GM19455 (cell line): ENCODE measurements around the gene OR1F1.
"Not testable (repeated sequence)": the region's sequence is repeated elsewhere in the genome, so short reads cannot be mapped to it uniquely, and the experiment has no call there.

ENCODE experiments used
- ATAC-seq: cut with Tn5 transposase; IDR thresholded peaks from one replicate; pipeline ENCODE4 v1.9.1; 2021; ENCODE audit not compliant: unreplicated experiment

Gene OR1F1

DNA sequence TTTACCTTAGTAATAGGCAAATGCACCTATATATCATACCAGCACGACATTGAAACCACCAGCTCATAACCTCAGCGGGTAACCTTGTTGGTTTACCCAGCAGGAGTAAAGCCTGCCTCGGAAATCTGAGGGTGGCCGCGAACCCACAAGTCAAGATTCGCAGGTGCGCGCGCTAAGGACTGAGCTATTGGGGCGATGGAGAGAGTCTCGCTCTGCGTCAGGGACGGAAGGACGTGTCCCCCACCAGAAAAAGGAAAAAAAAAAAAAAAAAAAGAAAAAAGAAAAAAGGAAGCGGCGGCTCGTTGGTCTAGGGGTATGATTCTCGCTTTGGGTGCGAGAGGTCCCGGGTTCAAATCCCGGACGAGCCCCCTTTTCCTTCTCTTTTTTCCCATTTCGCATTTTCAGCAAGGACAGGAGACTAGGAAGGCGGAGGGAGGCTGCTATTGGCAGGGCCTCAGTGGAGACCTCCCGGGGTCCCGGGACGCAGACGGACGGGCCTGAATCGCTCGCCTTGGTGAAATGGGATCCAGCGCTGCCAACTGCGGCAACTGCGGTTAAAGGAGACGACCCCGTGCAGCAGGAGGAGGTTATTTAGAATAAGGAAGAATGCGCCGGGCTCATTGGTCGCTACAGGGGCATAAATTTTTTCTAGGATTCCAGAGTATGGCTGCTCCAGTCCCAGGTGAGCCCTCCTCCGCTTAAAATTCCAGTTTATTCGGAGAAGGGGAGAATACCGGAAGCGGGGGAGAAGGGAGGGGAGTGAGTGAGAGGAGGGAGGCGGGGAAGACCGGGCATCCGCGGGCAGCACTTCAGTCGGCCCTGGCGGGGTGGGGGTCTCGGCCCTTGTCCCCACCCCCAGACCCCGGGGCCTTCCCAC, at the start of gene OR1F1:
OR1F1 (plus strand) TSS at position 407 of the 877 bp plus-strand sequence.
- no peak for ATAC-seq

DNA sequence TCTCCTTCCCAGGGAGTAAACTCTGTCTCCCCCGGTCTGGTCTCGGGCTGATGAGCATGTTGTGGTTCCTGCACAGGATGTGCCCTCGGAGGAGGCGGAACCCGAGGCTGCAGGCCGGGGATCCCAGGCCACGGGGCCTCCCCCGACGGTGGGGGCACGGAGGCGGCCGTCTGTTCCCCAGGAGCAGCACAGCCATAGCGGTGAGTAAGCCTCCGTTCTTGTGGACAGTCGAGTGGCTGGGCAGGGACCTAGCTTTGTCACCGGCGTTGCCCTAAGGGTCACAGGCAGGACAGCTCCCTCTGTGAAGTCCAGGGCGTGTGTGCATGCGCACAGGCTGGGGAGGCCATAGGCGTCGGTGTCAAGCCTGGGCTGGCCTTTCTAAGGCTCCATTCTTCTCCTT, 49.7 kb upstream of the OR1F1 start:
- ATAC-seq: no peak

DNA sequence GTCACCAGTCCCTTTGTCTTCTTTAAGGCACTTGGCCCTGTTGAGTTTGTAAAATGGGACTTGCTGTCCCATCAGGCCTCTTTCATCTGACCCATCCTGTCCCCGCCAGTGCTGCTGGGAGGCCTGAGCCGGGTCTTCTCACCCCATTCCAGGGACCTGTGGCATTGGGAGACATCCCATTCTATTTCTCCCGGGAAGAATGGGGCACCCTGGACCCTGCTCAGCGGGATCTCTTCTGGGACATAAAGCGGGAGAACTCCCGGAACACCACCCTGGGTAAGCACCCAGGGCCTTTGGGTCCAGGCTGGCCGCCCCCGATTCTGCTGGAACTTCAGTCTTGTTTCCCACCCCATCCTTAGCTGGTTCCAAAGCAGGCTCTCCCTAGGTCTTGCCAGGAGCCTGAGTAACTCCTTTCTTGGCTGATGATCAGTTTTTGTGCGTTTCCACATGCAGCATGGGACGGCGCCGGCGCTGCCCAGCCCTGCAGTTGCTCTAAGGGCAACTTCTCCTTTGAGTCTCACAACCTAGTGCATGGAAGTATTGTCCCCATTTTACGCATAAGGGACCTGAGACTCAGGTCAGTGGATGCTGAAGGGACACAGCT, 49.1 kb upstream of the OR1F1 start:
- ATAC-seq: no peak

DNA sequence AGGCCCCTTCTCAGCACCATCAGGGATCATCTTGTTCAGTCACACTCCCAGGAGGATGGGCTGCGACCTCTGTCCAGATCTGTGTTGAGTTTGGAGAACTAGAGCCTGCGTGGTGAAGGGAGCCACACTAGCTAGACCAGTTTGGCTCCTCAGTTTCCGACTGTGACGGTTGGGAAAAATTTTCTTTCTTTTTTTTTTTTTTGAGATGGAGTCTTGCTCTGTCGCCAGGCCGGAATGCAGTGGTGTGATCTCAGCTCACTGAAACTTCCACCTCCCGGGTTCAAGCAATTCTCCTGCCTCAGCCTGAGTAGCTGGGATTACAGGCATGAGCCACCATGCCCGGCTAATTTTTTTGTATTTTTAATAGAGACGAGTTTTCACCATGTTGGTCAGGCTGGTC, 48.4 kb upstream of the OR1F1 start:
- not testable (repeated sequence) for ATAC-seq

DNA sequence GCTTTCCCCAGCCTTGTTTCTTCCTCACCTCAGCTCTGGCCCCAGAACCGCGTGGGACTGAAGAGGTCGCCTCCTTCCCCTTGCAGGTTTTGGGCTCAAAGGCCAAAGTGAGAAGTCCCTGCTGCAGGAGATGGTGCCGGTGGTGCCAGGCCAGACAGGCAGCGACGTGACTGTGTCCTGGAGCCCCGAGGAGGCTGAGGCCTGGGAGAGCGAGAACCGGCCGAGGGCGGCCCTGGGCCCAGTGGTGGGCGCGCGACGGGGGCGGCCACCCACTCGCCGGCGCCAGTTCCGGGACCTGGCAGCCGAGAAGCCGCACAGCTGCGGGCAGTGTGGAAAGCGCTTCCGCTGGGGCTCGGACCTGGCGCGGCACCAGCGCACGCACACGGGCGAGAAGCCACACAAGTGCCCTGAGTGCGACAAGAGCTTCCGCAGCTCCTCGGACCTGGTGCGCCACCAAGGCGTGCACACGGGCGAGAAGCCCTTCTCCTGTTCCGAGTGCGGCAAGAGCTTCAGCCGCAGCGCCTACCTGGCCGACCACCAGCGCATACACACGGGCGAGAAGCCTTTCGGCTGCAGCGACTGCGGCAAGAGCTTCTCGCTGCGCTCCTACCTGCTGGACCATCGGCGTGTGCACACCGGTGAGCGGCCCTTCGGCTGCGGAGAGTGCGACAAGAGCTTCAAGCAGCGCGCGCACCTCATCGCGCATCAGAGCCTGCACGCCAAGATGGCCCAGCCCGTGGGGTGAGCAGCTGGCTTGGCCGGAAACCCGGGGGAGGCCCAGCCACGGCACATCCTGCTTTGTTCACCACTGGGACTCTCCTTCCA, 47.2 kb upstream of the OR1F1 start:
- no peak for ATAC-seq

DNA sequence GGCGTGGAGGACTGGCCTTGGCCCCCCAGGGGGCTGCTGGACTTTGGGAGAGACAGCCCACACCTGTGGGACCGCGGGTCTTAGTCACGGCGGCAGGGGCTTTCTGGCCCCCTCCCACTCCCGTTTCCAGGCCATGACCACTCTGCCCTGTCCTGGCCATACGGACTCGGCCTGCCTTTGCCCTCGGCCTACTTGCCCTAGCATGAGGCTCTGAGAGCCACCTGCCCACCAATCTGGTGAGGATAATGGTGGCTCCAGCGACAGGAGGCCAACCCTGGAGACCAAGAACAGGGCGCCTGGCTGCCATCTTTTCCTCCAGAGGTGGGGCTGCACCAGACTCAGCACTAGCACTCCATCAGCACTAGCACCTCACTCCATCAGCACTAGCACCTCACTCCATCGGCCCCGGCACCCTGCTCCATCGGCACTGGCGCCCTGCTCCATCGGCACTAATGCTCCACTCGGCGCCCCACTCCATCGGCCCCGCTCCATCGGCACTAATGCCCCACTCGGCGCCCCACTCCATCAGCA, 46.2 kb upstream of the OR1F1 start:
- no peak for ATAC-seq

DNA sequence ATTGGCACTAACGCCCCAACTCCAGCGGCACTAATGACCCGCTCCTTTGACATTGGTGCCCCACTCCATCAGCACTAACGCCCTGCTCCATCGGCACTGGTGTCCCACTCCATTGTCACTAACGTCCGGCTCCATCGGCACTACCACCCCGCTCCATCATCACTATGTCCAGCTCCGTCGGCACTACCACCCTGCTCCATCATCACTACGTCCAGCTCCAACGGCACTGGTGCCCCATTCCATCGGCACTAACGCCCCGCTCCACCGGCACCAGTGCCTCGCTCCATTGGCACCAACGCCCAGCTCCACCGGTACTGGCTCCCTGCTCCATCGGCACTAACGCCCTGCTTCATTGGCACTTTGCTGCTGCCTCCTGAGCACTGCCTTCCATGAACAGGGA, 45.7 kb upstream of the OR1F1 start:
- ATAC-seq: no peak

DNA sequence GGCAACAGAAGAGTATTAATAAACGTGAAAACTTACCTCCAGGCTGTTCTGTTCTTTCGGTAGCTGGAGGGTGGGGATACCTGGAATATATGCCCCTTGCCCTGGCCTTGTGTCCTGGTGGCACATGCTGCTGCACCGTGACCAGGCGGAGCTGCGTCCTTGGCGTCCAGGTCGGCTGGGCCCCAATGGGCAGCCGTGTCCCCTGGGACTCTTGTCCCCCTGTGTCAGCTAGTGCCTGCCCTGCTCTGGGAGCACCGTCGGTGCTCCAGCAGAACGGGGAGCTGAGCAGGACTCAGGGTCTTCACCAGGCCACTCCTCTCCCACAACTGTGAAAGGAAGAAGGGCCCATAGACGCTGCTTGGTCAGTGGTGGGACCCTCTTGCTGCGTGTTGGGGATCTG, 45.2 kb upstream of the OR1F1 start:
- ATAC-seq: no peak

DNA sequence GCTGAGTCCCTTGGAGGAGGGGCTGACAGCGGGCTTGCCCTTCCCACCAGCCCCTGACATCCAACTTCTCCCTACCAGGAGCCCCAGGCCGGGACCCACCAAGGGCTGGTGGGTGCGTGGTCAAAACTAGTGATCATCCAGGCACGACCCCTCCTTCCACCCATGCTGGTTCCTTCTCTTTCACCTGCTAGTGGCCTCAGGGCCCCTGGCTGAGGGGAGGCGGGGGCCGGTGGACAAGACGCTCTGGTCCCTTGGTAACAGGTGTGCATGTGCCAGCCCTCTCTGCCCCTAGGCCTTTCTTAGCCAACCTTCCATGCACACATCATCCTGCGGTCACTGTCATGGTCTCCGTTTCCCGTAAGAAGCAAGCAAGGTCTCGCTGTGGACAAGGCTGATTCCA, 44.8 kb upstream of the OR1F1 start:
- no peak for ATAC-seq

DNA sequence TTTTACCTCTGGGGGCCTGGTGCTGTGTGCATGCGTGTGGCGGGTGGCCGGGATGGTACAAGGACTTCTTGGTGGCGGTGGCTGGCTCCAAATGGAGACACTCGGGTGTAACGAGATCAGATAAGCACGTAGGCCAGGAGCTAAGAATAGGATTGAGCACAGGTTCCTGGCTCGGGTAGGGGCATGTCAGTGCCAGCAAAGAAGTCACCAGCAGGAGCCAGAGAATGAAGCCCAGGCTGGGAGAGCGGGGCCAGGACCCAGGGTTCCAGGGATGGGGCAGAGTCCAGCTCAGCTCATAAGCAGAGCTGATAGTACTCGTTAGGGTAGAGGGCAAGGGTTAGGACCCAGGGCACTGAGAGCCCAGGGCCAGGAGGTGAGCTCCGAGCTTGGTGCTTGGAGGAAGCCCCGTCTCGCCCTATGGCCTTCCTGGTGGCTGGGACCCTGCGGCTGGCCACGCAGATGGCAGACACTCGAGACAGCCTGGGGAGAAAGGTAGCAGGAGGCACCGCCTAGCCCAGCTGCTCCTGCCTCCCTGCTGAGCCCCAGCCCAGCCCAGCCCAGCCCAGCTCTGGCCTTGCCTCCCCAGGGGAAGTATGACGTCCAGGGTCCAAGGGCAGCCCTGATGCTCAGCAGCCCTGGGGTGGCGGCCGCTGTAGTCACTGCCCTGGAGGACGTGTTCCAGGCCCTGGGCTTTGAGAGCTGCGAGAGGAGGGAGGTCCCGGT, 44.2 kb upstream of the OR1F1 start:
- ATAC-seq: no peak

DNA sequence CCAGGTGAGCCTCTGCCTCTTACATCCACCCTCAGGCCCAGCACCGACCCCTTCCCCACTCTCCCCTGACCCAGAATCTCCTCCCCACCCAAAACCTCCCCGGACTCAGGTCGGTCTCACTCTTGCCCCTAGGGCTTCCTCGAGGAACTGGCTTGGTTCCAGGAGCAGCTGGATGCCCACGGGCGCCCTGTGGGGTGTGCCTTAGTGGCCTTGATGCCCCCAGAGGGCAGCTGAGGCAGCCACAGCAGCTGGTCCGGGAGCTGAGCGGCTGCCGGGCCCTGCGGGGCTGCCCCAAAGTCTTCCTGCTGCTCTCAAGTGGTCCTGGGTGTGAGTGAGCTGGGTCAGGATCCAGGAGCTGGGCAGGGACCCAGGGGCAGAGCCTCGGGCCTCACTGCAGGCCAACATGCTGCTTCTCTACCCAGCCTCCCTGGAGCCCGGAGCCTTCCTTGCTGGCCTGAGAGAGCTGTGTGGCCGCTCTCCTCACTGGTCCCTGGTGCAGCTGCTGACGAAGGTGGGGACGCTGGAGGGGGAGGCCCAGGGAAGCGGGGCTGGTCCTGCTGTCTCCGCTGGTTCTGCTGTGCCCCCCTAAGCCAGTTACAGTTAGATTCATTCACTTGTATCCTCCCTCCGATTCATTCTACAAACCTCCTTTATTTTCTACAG, 43.6 kb upstream of the OR1F1 start:
- ATAC-seq: no peak

DNA sequence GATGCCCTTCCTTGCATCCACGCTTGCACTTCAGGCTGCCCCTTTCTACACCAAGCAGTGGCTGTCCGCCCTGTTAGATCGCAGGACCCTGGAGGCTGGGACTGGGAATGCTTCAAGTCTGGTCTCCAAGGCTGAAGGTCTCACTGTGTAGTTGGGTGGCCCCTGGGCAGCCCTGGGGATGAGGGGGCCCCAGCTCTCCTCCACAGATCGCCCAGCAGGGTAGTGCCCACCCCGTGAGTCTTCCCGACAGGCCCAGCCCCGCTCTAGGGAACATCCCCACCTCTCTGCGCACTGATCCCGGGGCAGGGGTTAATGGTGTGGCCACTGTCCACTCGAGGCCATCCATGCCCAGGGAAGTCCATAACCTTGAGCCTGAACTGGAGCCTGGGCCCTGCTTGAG, 42.9 kb upstream of the OR1F1 start:
- no peak for ATAC-seq

DNA sequence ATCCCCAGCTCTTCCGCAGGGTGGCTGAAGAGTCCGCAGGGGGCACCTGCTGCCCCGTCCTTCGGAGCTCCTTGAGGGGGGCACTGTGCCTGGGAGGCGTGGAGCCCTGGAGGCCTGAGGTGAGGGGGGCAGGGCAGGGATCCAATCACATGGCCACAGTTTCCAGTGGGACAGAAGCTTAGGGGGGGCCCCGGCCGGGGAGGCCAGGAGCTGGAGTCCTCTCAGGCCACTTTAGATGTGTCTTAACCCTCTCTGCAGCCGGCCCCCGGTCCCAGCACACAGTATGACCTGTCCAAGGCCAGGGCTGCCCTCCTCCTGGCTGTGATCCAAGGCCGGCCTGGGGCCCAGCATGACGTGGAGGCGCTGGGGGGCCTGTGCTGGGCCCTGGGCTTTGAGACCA, 42.3 kb upstream of the OR1F1 start:
- no peak for ATAC-seq

DNA sequence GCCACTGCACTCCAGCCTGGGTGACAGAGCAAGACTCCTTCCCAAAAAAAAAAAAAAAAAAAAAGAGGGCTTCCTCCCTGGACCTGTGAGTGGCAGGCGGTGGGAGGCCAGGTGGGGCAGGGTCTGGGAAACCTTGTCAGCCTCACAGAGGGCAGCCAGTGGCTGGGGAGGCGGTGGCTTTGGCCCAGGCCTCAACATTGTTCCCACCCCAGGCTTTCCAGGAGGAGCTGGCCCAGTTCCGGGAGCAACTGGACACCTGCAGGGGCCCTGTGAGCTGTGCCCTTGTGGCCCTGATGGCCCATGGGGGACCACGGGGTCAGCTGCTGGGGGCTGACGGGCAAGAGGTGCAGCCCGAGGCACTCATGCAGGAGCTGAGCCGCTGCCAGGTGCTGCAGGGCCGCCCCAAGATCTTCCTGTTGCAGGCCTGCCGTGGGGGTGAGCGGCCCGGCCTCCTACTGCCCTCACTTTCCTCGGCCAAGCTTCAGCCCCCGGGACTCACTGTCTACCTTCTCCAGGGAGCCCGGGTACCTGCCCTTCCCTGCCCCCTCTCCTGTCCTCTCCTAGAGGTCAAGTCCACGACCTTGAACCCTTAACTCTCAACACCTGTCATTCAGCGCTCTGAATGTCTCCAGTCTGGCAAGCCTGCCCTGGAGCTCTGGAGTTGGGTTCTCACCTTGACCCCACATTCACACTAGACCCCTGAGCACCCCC, 40.8 kb upstream of the OR1F1 start:
- no peak for ATAC-seq

DNA sequence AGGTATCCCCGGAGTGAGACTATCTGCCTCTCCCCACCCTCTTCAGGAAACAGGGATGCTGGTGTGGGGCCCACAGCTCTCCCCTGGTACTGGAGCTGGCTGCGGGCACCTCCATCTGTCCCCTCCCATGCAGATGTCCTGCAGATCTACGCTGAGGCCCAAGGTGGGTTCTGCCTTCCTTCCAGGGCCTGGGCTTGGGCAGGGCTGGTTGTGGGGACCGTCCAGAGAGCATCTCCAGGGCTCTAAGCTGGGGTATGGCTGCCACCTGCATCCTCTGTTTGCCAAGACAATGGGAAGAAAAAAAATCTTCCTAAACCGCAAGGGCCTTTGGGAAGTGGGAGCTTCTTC, 40.3 kb upstream of the OR1F1 start:
- ATAC-seq: no peak

DNA sequence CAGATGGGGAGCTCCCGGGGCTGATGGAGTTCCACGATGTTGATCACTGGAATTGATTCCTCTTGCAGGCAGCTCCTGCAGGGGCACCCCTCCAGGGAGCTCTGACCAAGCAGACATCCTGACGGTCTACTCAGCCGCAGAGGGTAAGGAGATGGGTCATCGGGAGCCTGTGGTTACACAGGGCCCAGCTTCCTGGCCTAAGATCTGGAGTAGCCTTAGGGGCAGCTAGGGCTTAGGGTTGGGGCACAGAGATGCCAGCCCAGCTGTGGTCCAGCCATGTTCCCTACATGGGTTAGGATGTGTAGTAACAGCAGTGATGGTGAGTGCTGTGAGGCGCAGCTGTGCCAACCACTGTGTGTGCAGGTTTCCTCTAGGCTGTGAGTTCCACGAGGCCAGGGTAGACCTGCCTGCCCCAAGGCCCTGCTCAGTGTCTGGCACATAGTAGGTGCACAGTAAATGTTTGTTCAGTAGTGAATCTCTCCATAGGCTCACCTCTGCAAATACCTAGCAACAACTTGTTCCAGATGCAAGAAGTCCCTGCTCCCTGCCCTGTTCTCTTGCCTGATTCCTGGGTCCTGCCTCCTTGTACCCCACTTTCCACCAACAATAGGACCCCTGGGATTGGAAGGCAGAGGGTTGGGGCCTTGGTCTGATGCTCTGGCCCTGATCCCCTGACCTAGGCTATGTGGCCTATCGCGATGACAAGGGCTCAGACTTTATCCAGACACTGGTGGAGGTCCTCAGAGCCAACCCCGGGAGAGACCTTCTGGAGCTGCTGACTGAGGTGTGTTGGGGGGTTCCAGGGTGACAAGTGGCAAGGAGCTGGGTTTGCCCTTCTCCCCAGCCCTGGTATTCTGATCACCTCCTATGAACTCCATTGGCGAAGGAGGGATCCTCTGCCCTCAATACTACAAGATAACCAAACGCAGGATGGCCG, 39.5 kb upstream of the OR1F1 start:
- ATAC-seq: no peak

DNA sequence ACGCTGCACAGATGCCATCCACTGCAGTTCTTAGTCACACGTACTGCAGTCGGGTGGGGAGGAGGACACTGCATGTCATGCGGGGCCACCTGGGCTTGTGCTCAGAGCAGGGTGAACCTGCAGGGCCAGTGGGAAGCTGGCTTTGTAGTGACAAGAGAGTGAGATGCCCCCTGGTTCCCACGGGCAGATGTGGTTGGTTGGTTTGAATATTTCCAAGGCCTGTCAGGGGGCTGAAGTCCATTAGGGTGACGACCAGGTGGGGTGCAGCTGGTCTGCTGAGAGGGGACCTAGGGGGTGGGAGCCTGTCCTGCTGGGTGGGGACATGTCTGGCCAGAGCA, 38.8 kb upstream of the OR1F1 start:
- ATAC-seq: no peak

DNA sequence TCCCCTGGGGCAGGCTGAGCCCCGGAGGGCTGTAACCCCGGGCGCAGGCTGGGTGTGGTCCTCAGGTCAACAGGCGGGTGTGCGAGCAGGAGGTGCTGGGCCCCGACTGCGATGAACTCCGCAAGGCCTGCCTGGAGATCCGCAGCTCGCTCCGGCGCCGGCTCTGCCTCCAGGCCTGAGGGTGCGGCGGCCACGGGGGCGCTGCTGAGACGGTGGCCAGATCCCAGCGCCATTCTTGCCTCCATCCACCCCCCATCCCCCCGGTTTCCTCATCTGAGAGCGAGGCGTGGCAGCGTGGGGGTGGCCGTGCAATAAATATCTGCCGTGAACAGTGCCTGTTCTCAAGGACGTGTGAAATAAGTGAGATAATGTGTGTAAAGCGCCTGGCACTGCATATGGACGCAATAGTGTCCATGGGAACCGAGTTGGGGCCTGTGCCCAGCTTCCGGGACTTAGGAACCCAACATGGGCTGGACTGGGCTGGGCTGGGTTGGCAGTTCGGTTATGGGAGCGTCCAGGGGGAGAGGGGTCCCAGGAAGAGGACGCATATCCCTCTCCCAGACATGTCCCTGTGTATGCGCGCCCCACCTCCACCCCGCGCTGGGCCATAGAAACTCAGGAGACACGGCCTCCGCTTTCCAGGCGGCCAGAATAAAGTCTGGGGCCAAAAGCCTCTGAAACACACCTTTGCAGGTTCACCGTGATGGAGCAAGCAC, 38.2 kb upstream of the OR1F1 start:
- ATAC-seq: peak; percentile 14
